ENCODE results near the gene PDYN.

Gene PDYN

DNA sequence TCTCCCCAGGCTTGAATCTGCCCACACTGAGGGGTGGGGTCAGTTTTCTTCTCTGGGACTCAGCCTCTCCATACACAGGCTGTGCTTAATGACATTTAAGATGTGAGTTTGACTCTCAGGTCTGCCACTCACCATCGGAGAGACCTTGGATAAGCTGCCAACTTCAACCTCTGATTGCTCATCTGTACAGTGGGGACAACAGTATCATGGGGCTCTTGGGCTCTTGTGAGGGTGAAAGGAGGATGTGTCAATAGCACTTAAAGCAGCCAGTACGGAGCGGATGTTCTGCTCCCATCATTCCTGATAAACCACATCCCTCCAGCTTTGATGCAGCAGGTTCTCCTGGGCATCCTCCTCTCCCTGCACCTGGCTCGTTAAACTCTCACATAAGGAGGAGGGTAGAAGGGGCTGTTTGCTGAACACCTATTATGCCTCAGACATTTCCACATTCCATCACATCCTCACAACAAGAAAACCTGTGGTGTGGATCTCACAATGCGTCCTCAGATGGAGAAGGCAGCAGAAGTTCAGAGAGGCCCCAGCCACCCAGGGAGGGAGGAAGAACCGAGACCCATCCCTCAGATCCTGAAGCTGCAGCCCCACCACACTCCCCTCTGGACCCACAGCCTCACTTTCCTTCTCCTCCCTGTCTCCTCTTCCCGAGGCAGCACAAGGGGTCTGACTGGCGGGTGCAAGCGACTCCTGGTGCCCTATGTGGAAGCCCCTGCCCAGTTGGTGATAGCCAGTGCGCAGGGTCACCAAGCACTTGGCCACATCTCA, 1.9 kb upstream of the PDYN start:
- no peak for DNase-seq
- H3K27me3 ChIP-seq: peaks cover 0 to 57% of the 10 kb centered on the region in 2 donors

DNA sequence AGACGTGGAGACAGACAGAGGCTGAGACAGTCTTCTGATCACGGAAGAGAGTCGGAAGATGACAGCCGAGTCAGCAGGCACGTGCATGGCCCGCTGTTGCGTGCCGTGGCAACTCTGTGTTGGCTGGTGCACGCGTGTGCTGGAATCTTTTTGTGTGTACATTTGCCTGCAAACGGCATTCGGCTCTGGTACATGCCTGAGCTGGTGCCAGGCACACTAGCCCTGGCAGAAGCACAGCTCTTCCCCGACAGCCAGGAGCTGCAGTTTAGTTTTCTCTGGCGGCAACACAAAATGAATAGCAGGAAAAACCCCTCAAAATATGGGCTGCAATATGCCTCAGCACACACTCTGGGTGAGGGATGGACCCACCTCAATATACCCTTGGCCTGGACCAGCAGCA, 769 bp upstream of the PDYN start:
- intact Hi-C loops (cut with DNase I; ENCODE audit: low total_unique reads): no loop called here
- DNase-seq: no peak
- no peaks in the 10 kb centered on the region for H3K36me3 ChIP-seq
- no peak for TF ChIP-seq CTCF (IDR thresholded peaks at IDR 0.05)
- H3K27me3 ChIP-seq: peaks cover 0 to 62% of the 10 kb centered on the region in 2 donors
- no peaks in the 10 kb centered on the region for H3K4me1 ChIP-seq
- H3K4me3 ChIP-seq: no peak overlapping the region
- H3K27ac ChIP-seq: no peak overlapping the region
- no peaks in the 10 kb centered on the region for H3K9me3 ChIP-seq

More for the DNA sequence above, 1.9 kb upstream of the PDYN start:
- no peak for TF ChIP-seq CTCF (IDR thresholded peaks at IDR 0.05)
- intact Hi-C loops (cut with DNase I; ENCODE audit: low total_unique reads): no loop called here
- H3K4me1 ChIP-seq: no peaks in the 10 kb centered on the region
- no peaks in the 10 kb centered on the region for H3K9me3 ChIP-seq
- no peaks in the 10 kb centered on the region for H3K36me3 ChIP-seq
- no peak overlapping the region for H3K27ac ChIP-seq
- H3K4me3 ChIP-seq: no peak overlapping the region

DNA sequence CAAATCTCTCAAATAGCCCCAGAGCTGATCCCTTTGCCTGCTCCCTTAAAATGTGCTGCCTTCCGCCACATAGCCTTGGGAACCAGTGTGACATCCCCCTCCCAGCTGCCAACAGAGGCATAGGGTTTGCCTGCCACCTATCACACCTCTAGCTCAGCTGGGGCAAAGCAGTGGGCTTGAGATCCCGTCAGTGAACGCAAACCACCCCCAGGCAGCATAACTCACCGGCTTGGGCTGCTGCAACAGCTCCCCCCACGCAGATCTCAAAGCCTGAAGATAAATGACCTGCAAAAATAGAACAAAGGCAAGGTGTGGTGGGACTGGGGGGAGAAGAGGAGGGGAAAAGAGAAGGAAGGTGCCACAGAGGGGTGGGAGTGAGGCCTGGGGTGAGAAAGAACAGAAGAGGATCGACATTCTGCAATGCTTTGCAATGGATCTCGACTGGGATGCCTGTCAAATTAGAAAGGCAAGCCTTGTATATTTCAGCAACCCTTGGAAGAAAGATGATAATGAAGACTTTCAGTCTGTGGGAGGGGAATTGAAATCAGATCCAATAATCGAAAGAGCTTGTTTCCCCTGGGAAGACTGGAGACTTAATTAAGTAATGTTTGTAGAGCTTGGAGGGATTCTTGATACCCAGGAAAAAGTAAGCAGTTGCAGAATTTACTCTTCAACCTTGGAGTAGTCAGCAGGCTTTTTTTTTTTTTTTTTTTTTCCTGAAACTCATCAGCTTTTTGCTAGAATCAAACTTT, 1.3 kb downstream of the PDYN start:
- Histone ChIP-seq H3K4me3 (no peak overlapping the region), H3K9me3 (no peaks in the 10 kb centered on the region), H3K36me3 (no peaks in the 10 kb centered on the region), H3K4me1 (no peaks in the 10 kb centered on the region), H3K27ac (no peak overlapping the region), H3K27me3 (peaks cover 0 to 46% of the 10 kb centered on the region in 2 donors)
- no peak for TF ChIP-seq CTCF (IDR thresholded peaks at IDR 0.05)
- DNase-seq: no peak
- intact Hi-C loops (cut with DNase I; ENCODE audit: low total_unique reads): no loop called here

DNA sequence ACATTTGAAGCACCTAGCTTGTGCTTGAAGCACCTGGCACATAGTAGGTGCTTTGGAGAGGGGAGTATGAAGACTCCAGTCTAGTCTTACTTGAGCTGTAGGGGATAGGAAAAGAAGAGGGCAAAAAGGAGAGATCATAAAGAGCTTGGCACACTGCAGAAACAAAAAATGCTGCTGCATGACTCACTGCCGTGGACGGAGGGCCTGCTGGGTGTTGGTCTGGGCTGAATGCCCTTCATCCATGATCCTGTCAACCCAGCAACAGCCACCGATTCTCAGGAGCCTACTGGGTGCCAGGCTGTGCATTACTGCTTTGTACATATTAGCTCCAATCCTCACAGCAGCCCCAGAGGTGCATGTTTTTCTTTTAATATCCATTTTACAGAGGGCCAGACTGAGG, 6.0 kb downstream of the PDYN start:
- H3K27ac ChIP-seq: no peak overlapping the region
- no peaks in the 10 kb centered on the region for H3K4me1 ChIP-seq
- no peak for DNase-seq
- H3K36me3 ChIP-seq: no peaks in the 10 kb centered on the region
- H3K9me3 ChIP-seq: no peaks in the 10 kb centered on the region
- intact Hi-C loops (cut with DNase I; ENCODE audit: low total_unique reads): no loop called here
- TF ChIP-seq CTCF (IDR thresholded peaks at IDR 0.05): no peak
- H3K27me3 ChIP-seq: peaks cover 0 to 22% of the 10 kb centered on the region in 2 donors
- H3K4me3 ChIP-seq: no peak overlapping the region

DNA sequence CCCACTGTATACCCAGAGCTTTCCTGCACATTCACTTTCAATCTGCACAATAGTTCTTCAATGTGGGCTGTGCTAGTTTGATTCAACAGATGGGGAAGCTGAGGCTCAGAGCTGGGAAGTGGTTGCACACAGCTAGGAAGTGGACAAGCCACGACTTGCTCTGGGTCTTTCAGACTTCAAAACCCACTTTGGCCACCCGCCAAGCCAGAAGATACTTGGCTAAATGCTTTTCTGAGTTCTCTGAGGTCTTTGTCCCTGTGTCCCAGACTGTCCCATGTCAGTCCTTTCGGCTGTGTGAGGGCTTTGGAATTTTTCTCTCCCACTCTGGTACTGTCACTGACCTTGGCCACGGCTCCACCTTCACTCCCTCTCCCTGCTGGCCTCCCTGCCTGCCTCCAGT, 10.6 kb downstream of the PDYN start:
- Histone ChIP-seq H3K4me1 (no peaks in the 10 kb centered on the region), H3K4me3 (no peak overlapping the region), H3K9me3 (no peaks in the 10 kb centered on the region), H3K27ac (no peak overlapping the region), H3K27me3 (peaks cover 0 to 21% of the 10 kb centered on the region in 2 donors), H3K36me3 (no peaks in the 10 kb centered on the region)
- TF ChIP-seq CTCF (IDR thresholded peaks at IDR 0.05): no peak
- intact Hi-C loops (cut with DNase I; ENCODE audit: low total_unique reads): no loop called here
- no peak for DNase-seq
